Ishikawa (cell line): Measurements from ENCODE around the gene DNAJB1.

Experiments used
- CEBPB ChIP-seq: IDR thresholded peaks from 2 replicates; pipeline ENCODE4 v1.6.1; 2012
- CREB1 ChIP-seq: IDR thresholded peaks from 2 replicates; pipeline ENCODE4 v1.6.1; 2012; ENCODE audit warnings: low read depth
- EGR1 ChIP-seq: IDR thresholded peaks from 2 replicates; pipeline ENCODE4 v1.6.1; 2012
- EP300 ChIP-seq: IDR thresholded peaks from 2 replicates; pipeline ENCODE4 v1.6.1; 2012; ENCODE audit warnings: borderline replicate concordance
- FOXM1 ChIP-seq: IDR thresholded peaks from 2 replicates; pipeline ENCODE4 v1.6.1; 2012; ENCODE audit warnings: low read depth, borderline replicate concordance
- NFIC ChIP-seq: IDR thresholded peaks from 2 replicates; pipeline ENCODE4 v1.6.1; 2012
- RAD21 ChIP-seq: IDR thresholded peaks from 2 replicates; pipeline ENCODE4 v1.6.1; 2012; ENCODE audit warnings: low read depth
- TAF1 ChIP-seq: IDR thresholded peaks from 2 replicates; pipeline ENCODE4 v1.6.1; 2012; ENCODE audit warnings: low read depth, mild to moderate bottlenecking
- TCF12 ChIP-seq: IDR thresholded peaks from 2 replicates; pipeline ENCODE4 v1.6.1; 2012; ENCODE audit warnings: low read depth
- TEAD4 ChIP-seq: IDR thresholded peaks from 2 replicates; pipeline ENCODE4 v1.6.1; 2012
- YY1 ChIP-seq: IDR thresholded peaks from 2 replicates; pipeline ENCODE4 v1.6.1; 2012; ENCODE audit warnings: low read depth
- ZBTB7A ChIP-seq: IDR thresholded peaks from 2 replicates; pipeline ENCODE4 v1.6.1; 2012; ENCODE audit warnings: low read depth
- TF ChIP-seq, protein P1 (sequence below): IDR thresholded peaks from 2 replicates; pipeline ENCODE4 v1.6.1; 2012
- TF ChIP-seq, protein P2 (sequence below): IDR thresholded peaks from 2 replicates; pipeline ENCODE4 v1.6.1; 2012; ENCODE audit warnings: low read depth, mild to moderate bottlenecking
- TF ChIP-seq, protein P3 (sequence below): IDR thresholded peaks from 2 replicates; pipeline ENCODE4 v1.6.1; 2012

DNAJB1 gene

GRCh38 chr19:14479975-14480699 lies 38.1 kb downstream of the DNAJB1 start:
- TF ChIP-seq, protein P1, sequence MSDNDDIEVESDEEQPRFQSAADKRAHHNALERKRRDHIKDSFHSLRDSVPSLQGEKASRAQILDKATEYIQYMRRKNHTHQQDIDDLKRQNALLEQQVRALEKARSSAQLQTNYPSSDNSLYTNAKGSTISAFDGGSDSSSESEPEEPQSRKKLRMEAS: no peak
- no peak for TF ChIP-seq EP300
- TF ChIP-seq TAF1: no peak
- no peak for TF ChIP-seq YY1
- peak; percentile 51; the same call in 1 of the 2 replicates for TF ChIP-seq RAD21
- no peak for TF ChIP-seq CREB1
- peak; percentile 35; the same call in 1 of the 2 replicates for TF ChIP-seq ZBTB7A

DNA sequence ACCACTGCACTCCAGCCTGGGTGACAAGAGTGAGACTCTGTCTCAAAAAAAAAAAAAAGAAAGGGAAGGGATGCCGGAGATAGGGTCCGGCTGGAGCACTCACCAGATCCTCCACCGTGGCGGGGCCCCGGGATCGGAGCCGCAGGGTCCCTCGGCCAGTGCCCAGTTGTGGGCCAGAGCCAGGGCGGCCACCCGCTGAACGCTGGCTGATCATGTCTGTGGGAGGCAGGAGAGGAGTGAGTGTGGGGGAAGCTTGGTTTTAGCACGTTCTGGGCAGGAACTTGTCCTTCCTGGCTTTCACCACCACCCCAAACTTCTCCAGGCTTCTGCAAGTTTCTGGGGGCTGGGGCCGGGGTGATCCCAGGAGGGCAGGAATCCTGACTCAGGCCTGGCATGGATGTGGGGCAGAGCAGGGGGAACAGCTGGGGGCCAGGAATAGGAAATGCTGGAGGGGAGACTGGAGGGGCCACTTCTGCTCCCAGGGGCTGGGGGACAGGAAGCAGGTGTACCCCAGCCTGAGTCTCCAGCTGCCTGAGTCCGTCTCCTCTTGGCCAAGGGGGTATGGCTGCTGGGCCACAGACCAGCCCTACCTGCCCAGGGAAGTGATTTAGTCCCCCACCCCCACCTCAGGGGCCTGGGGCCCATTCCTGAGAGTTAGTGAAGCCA lies 38.8 kb downstream of the DNAJB1 start:
- TF ChIP-seq EGR1: no peak
- TF ChIP-seq TCF12: no peak
- TF ChIP-seq TAF1: no peak
- TF ChIP-seq NFIC: no peak
- 0 out of 2 replicates have a peak, but pooled peaks have one; percentile 10 for TF ChIP-seq ZBTB7A
- TF ChIP-seq, protein P1: no peak
- TF ChIP-seq, protein P2, sequence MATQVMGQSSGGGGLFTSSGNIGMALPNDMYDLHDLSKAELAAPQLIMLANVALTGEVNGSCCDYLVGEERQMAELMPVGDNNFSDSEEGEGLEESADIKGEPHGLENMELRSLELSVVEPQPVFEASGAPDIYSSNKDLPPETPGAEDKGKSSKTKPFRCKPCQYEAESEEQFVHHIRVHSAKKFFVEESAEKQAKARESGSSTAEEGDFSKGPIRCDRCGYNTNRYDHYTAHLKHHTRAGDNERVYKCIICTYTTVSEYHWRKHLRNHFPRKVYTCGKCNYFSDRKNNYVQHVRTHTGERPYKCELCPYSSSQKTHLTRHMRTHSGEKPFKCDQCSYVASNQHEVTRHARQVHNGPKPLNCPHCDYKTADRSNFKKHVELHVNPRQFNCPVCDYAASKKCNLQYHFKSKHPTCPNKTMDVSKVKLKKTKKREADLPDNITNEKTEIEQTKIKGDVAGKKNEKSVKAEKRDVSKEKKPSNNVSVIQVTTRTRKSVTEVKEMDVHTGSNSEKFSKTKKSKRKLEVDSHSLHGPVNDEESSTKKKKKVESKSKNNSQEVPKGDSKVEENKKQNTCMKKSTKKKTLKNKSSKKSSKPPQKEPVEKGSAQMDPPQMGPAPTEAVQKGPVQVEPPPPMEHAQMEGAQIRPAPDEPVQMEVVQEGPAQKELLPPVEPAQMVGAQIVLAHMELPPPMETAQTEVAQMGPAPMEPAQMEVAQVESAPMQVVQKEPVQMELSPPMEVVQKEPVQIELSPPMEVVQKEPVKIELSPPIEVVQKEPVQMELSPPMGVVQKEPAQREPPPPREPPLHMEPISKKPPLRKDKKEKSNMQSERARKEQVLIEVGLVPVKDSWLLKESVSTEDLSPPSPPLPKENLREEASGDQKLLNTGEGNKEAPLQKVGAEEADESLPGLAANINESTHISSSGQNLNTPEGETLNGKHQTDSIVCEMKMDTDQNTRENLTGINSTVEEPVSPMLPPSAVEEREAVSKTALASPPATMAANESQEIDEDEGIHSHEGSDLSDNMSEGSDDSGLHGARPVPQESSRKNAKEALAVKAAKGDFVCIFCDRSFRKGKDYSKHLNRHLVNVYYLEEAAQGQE: no peak
- TF ChIP-seq CREB1: no peak

- TF ChIP-seq EP300 (no peak), NFIC (no peak), TAF1 (no peak), TCF12 (no peak), CEBPB (no peak), ZBTB7A (no peak)
These were observed 40.1 kb downstream of the DNAJB1 start for GRCh38 chr19:14478113-14478545.

GRCh38 chr19:14477418-14478112 lies 40.6 kb downstream of the DNAJB1 start:
- TF ChIP-seq EGR1: no peak
- no peak for TF ChIP-seq TCF12
- TF ChIP-seq TEAD4: no peak
- TF ChIP-seq TAF1: no peak
- no peak for TF ChIP-seq YY1
- TF ChIP-seq ZBTB7A: no peak
- TF ChIP-seq CREB1: no peak
- TF ChIP-seq, protein P3, sequence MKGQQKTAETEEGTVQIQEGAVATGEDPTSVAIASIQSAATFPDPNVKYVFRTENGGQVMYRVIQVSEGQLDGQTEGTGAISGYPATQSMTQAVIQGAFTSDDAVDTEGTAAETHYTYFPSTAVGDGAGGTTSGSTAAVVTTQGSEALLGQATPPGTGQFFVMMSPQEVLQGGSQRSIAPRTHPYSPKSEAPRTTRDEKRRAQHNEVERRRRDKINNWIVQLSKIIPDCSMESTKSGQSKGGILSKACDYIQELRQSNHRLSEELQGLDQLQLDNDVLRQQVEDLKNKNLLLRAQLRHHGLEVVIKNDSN: no peak
- TF ChIP-seq FOXM1: no peak
- no peak for TF ChIP-seq NFIC
- no peak for TF ChIP-seq EP300
- no peak for TF ChIP-seq CEBPB
- TF ChIP-seq, protein P2: no peak
- no peak for TF ChIP-seq RAD21
- TF ChIP-seq, protein P1: no peak

- no peak; the same call in 1 of the 2 replicates for TF ChIP-seq ZBTB7A
- TF ChIP-seq EP300: no peak
- TF ChIP-seq CEBPB: peak; percentile 58; the same call in 1 of the 2 replicates
- no peak for TF ChIP-seq TCF12
These were observed 41.4 kb downstream of the DNAJB1 start for GRCh38 chr19:14476673-14477401.

GRCh38 chr19:14476327-14476672 lies 41.9 kb downstream of the DNAJB1 start:
- no peak for TF ChIP-seq EP300
